Measurements from ENCODE around the gene IFNA2.

DNA sequence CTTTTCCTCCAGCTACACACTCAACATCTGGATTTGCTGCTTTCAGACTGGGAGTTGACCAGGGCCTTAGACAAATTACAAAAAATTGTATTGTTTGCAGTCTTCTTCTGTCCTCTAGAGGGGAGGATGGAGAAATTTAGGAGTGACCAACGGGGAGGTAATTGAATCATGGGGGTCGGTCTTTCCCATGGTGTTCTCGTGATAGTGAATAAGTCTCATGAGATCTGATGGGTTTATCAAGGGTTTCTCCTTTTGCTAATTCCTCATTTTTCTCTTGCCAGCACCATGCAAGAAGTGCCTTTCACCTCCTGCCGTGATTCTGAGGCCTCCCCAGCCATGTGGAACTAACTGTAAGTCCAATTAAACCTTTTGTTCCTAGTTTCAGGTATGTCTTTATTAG is 28.0 kb upstream of the IFNA2 start:
- TF ChIP-seq, protein P1, sequence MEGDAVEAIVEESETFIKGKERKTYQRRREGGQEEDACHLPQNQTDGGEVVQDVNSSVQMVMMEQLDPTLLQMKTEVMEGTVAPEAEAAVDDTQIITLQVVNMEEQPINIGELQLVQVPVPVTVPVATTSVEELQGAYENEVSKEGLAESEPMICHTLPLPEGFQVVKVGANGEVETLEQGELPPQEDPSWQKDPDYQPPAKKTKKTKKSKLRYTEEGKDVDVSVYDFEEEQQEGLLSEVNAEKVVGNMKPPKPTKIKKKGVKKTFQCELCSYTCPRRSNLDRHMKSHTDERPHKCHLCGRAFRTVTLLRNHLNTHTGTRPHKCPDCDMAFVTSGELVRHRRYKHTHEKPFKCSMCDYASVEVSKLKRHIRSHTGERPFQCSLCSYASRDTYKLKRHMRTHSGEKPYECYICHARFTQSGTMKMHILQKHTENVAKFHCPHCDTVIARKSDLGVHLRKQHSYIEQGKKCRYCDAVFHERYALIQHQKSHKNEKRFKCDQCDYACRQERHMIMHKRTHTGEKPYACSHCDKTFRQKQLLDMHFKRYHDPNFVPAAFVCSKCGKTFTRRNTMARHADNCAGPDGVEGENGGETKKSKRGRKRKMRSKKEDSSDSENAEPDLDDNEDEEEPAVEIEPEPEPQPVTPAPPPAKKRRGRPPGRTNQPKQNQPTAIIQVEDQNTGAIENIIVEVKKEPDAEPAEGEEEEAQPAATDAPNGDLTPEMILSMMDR (IDR thresholded peaks at IDR 0.05; ENCODE audit: low read depth, low read length), result no peak
- TF ChIP-seq, protein P2, sequence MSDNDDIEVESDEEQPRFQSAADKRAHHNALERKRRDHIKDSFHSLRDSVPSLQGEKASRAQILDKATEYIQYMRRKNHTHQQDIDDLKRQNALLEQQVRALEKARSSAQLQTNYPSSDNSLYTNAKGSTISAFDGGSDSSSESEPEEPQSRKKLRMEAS (IDR thresholded peaks at IDR 0.05; ENCODE audit: low read depth, low read length), result no peak
- no peak for TF ChIP-seq POLR2A (IDR thresholded peaks at IDR 0.05; ENCODE audit: extremely low read depth, insufficient read length)
- TF ChIP-seq MYC (IDR thresholded peaks at IDR 0.05; ENCODE audit: low read depth, low read length), result no peak
